Panc1 (cell line): ENCODE measurements around the gene DCHS2. TPM values are rescaled to one million over a fixed set of nuclear protein-coding genes. Genes with fewer than 3 reads are reported as not detected.

Experiments used
- ATAC-seq: fragments of 200-7000 bp; cut with Tn5 transposase; 2 replicates; pipeline ENCODE4 v1.9.1; 2020; ENCODE audit warnings: mild to moderate bottlenecking, moderate library complexity
- BruUV-seq: library from RNA; stranded (reverse); fragments of 400-500 nt; replicated peaks from 2 replicates; lab custom pipeline; 2021; lab: Mats Ljungman, UMichigan
- CTCF ChIA-PET: fragments of 300-600 bp; sonication (Branson Sonifier 250); formaldehyde crosslinking; loops from one replicate; lab custom pipeline; 2022; ENCODE audit warnings: antibody characterized with exemption; lab: Charles Lee
- POLR2A ChIA-PET: fragments of 300-600 bp; sonication (Branson Sonifier 250); formaldehyde crosslinking; loops from one replicate; lab custom pipeline; 2022; ENCODE audit warnings: antibody characterized with exemption; lab: Charles Lee
- DNase-seq: peaks from one replicate; pipeline ENCODE4 v3.0.0-alpha.2; 2010; ENCODE audit warnings: low read depth, low spot score
- H3K27ac ChIP-seq: 2 replicates; pipeline ENCODE4 v1.5.1; 2011; ENCODE audit warnings: mild to moderate bottlenecking, low read length, inconsistent platforms
- H3K27me3 ChIP-seq: fragments of 200-500 bp; sonication (Bioruptor generic); 2 replicates; pipeline ENCODE4 v1.6.0; 2014; ENCODE audit warnings: low read length, inconsistent platforms; ENCODE audit not compliant: control insufficient read depth, insufficient read depth
- H3K36me3 ChIP-seq: fragments of 200-500 bp; sonication (Bioruptor generic); 2 replicates; pipeline ENCODE4 v1.5.1; 2014; ENCODE audit warnings: inconsistent platforms, mild to moderate bottlenecking, low read length, moderate library complexity; ENCODE audit not compliant: control insufficient read depth, insufficient read depth
- H3K4me1 ChIP-seq: 2 replicates; pipeline ENCODE4 v1.5.1; 2011; ENCODE audit warnings: inconsistent platforms, mild to moderate bottlenecking, low read length, moderate library complexity; ENCODE audit not compliant: control insufficient read depth, insufficient read depth
- H3K4me3 ChIP-seq, 2 experiments: 2 replicates each; pipeline ENCODE4 v1.5.1; 2011 to 2012; ENCODE audit warnings: low read depth in 2 of 2, low read length in 2 of 2, mild to moderate bottlenecking in 2 of 2, inconsistent platforms in 1 of 2, moderate library complexity in 1 of 2
- H3K9me3 ChIP-seq: fragments of 200-500 bp; sonication (Bioruptor generic); 2 replicates; pipeline ENCODE4 v1.5.1; 2014; ENCODE audit warnings: low read depth, mild to moderate bottlenecking, inconsistent platforms, low read length, moderate library complexity; ENCODE audit not compliant: control insufficient read depth, insufficient read depth
- POLR2AphosphoS5 ChIP-seq: IDR thresholded peaks from 2 replicates; pipeline ENCODE4 v1.6.1; 2012; ENCODE audit warnings: mild to moderate bottlenecking, low read depth, low read length, moderate library complexity
- SIN3A ChIP-seq: IDR thresholded peaks from 2 replicates; pipeline ENCODE4 v1.6.1; 2012; ENCODE audit warnings: low read depth, mild to moderate bottlenecking, low read length, moderate library complexity, borderline replicate concordance; ENCODE audit not compliant: insufficient read depth
- TCF7L2 ChIP-seq: IDR thresholded peaks from 2 replicates; pipeline ENCODE4 v1.6.1; 2011; ENCODE audit warnings: mild to moderate bottlenecking, low read depth, low read length, inconsistent platforms
- in situ Hi-C: cut with HindIII; loops from 2 replicates; pipeline ENCODE4 v1.10.0; 2016; ENCODE audit warnings: low sequenced_read_pairs, low pct_unique_long_range_greater_than_20kb
- intact Hi-C: fragments of 100-400 bp; cut with micrococcal nuclease; formaldehyde crosslinking; loops from one replicate; pipeline ENCODE4 v1.10.0; 2022; ENCODE audit not compliant: unreplicated experiment
- total RNA-seq: library from RNA; stranded (reverse); gene quantifications from one replicate; pipeline ENCODE4 v1.2.1, GENCODE V29; 2021; ENCODE audit not compliant: unreplicated experiment
- TF ChIP-seq, protein P1 (sequence below): fragments of 450-650 bp; IDR thresholded peaks from 2 replicates; pipeline ENCODE4 v1.5.1; 2017; ENCODE audit warnings: mild to moderate bottlenecking
- TF ChIP-seq, protein P2 (sequence below), 2 experiments: IDR thresholded peaks; 2 replicates each; pipeline ENCODE4 v1.6.1; 2011 to 2012; ENCODE audit warnings: low read depth in 2 of 2, control low read depth in 1 of 2, low read length in 1 of 2, mild to moderate bottlenecking in 1 of 2, moderate library complexity in 1 of 2; ENCODE audit not compliant: insufficient read depth in 1 of 2

The DCHS2 gene
- total RNA-seq, 1 experiment from 2014 or later, result not detected

DNA sequence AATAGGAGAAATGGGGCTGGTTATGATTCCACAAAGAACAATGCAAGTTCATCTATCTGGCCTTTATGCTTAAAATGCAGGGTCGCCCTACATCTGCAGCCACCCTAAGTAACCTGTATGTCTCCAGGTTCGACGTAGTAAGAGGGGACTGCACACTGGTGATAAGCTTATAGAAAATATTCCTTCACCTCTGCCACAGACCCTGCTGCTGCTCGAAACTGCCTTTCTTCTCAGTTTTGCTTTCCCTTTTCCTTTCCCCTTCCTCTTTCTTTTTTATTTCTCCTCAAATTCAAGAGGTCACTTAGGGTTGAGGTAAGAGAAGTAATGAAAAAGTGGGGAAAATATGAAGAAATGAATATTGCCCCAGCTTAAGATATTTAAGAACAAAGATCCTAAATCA is 123.5 kb downstream of the DCHS2 start:
- ATAC-seq (no peak), DNase-seq (no peak)
- no peak for TF ChIP-seq TCF7L2
- TF ChIP-seq, protein P1, sequence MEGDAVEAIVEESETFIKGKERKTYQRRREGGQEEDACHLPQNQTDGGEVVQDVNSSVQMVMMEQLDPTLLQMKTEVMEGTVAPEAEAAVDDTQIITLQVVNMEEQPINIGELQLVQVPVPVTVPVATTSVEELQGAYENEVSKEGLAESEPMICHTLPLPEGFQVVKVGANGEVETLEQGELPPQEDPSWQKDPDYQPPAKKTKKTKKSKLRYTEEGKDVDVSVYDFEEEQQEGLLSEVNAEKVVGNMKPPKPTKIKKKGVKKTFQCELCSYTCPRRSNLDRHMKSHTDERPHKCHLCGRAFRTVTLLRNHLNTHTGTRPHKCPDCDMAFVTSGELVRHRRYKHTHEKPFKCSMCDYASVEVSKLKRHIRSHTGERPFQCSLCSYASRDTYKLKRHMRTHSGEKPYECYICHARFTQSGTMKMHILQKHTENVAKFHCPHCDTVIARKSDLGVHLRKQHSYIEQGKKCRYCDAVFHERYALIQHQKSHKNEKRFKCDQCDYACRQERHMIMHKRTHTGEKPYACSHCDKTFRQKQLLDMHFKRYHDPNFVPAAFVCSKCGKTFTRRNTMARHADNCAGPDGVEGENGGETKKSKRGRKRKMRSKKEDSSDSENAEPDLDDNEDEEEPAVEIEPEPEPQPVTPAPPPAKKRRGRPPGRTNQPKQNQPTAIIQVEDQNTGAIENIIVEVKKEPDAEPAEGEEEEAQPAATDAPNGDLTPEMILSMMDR, result no peak
- no peak for TF ChIP-seq POLR2AphosphoS5
- TF ChIP-seq SIN3A, result no peak
- TF ChIP-seq, protein P2, sequence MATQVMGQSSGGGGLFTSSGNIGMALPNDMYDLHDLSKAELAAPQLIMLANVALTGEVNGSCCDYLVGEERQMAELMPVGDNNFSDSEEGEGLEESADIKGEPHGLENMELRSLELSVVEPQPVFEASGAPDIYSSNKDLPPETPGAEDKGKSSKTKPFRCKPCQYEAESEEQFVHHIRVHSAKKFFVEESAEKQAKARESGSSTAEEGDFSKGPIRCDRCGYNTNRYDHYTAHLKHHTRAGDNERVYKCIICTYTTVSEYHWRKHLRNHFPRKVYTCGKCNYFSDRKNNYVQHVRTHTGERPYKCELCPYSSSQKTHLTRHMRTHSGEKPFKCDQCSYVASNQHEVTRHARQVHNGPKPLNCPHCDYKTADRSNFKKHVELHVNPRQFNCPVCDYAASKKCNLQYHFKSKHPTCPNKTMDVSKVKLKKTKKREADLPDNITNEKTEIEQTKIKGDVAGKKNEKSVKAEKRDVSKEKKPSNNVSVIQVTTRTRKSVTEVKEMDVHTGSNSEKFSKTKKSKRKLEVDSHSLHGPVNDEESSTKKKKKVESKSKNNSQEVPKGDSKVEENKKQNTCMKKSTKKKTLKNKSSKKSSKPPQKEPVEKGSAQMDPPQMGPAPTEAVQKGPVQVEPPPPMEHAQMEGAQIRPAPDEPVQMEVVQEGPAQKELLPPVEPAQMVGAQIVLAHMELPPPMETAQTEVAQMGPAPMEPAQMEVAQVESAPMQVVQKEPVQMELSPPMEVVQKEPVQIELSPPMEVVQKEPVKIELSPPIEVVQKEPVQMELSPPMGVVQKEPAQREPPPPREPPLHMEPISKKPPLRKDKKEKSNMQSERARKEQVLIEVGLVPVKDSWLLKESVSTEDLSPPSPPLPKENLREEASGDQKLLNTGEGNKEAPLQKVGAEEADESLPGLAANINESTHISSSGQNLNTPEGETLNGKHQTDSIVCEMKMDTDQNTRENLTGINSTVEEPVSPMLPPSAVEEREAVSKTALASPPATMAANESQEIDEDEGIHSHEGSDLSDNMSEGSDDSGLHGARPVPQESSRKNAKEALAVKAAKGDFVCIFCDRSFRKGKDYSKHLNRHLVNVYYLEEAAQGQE (IDR thresholded peaks at IDR 0.05; ENCODE audit: insufficient read depth in 1 of 2, low read depth in 2 of 2, low read length in 1 of 2), result no peak
- ChIA-PET POLR2A (no interaction called here), CTCF (no interaction called here)
- Histone ChIP-seq H3K27me3 (no peaks in the 10 kb centered on the region), H3K36me3 (no peaks in the 10 kb centered on the region), H3K4me1 (no peaks in the 10 kb centered on the region), H3K27ac (no peak overlapping the region), H3K4me3 (no peak overlapping the region), H3K9me3 (no peaks in the 10 kb centered on the region)
- in situ Hi-C loops, result no loop called here
- intact Hi-C loops, result no loop called here
- no TSS peak for BruUV-seq

DNA sequence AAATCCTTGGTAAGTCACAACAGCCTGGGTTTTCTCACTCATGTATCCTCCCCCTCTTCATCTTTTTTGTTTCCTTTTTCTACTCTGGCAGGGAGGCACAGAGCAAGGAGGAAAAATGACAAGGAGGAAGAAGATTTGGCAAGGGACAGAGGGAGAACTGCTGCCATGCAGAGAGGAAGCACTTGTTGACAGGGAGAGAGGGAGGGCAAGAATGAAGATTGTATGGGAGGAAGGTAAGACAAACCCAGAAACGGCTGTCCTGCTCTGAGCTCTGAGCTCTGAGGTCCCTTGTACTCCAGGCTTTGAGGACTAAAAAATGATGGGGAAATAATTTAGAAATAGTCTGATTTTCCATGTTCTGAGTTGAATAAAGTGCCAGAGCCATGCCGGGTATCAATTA is 123.9 kb downstream of the DCHS2 start:
- in situ Hi-C loops, result no loop called here
- no TSS peak for BruUV-seq
- Histone ChIP-seq H3K4me1 (no peaks in the 10 kb centered on the region), H3K9me3 (no peaks in the 10 kb centered on the region), H3K4me3 (no peak overlapping the region), H3K36me3 (no peaks in the 10 kb centered on the region), H3K27ac (no peak overlapping the region), H3K27me3 (no peaks in the 10 kb centered on the region)
- ATAC-seq (no peak), DNase-seq (no peak)
- CTCF ChIA-PET, result no interaction called here
- TF ChIP-seq, protein P2 (IDR thresholded peaks at IDR 0.05; ENCODE audit: insufficient read depth in 1 of 2, low read depth in 2 of 2, low read length in 1 of 2), result no peak
- TF ChIP-seq TCF7L2, result no peak
- TF ChIP-seq, protein P1, result no peak
- POLR2A ChIA-PET, result no interaction called here
- intact Hi-C loops, result no loop called here
